Umbilical cord (tissue), 2 donors: ENCODE data around the gene USP17L11. TPM values are rescaled to one million over a fixed set of nuclear protein-coding genes. Genes with fewer than 3 reads are reported as not detected.
"Not testable (repeated sequence)": the region's sequence is repeated elsewhere in the genome, so short reads cannot be mapped to it uniquely, and the experiment has no call there.

Source experiments
- DNase-seq: peaks from one replicate; pipeline ENCODE4 v3.0.0-alpha.2; 2015; ENCODE audit warnings: low spot score
- total RNA-seq: library from RNA; depleted of rRNA; stranded (reverse); fragments of >200 nt; gene quantifications from one replicate; pipeline ENCODE4 v1.2.3, GENCODE V29; 2014; ENCODE audit warnings: low replicate concordance; ENCODE audit not compliant: insufficient read depth

USP17L11 gene
- not detected for total RNA-seq

GRCh38 chr4:9215105-9215504 lies at the start of gene USP17L11:
USP17L11 (plus strand) TSS chr4:9215405; CDS start chr4:9215405, 0 bp downstream.
- DNase-seq = not testable (repeated sequence)

GRCh38 chr4:9165990-9166389 lies 49.2 kb upstream of the USP17L11 start:
- not testable (repeated sequence) for DNase-seq

GRCh38 chr4:9169791-9170459 lies 45.3 kb upstream of the USP17L11 start, which contains the start of gene FAM90A26:
FAM90A26 (plus strand) TSS chr4:9170409; CDS start chr4:9173173, 2,764 bp downstream.
- not testable (repeated sequence) for DNase-seq

- DNase-seq = not testable (repeated sequence)
Observed at GRCh38 chr4:9210357-9210756, 4.8 kb upstream of the USP17L11 start, which contains the start of gene USP17L10. USP17L10 (plus strand) TSS chr4:9210657; CDS start chr4:9210657, 0 bp downstream.

GRCh38 chr4:9214701-9215100 lies 504 bp upstream of the USP17L11 start:
- DNase-seq = not testable (repeated sequence)

- DNase-seq = not testable (repeated sequence)
Observed at GRCh38 chr4:9219852-9220251, 4.6 kb downstream of the USP17L11 start, which contains the start of gene USP17L12. USP17L12 (plus strand) TSS chr4:9220152; CDS start chr4:9220152, 0 bp downstream.

- not testable (repeated sequence) for DNase-seq
Observed at GRCh38 chr4:9224596-9224995, 9.4 kb downstream of the USP17L11 start, which contains the start of gene USP17L13. USP17L13 (plus strand) TSS chr4:9224896; CDS start chr4:9224896, 0 bp downstream.

GRCh38 chr4:9230249-9230648 lies 15.0 kb downstream of the USP17L11 start:
- not testable (repeated sequence) for DNase-seq

GRCh38 chr4:9234085-9234484 lies 18.9 kb downstream of the USP17L11 start, which contains the start of gene USP17L15:
USP17L15 (plus strand) TSS chr4:9234385; CDS start chr4:9234385, 0 bp downstream.
- not testable (repeated sequence) for DNase-seq

GRCh38 chr4:9238461-9238860 lies 23.3 kb downstream of the USP17L11 start:
- not testable (repeated sequence) for DNase-seq

GRCh38 chr4:9243579-9243978 lies 28.4 kb downstream of the USP17L11 start, which contains the start of gene USP17L17:
USP17L17 (plus strand) TSS chr4:9243879; CDS start chr4:9243879, 0 bp downstream.
- DNase-seq = not testable (repeated sequence)

GRCh38 chr4:9247953-9248680 lies 32.9 kb downstream of the USP17L11 start, which contains the start of gene USP17L18:
USP17L18 (plus strand) TSS chr4:9248630; CDS start chr4:9248630, 0 bp downstream.
- DNase-seq = not testable (repeated sequence)

- DNase-seq = not testable (repeated sequence)
Observed at GRCh38 chr4:9253078-9253477, 37.9 kb downstream of the USP17L11 start, which contains the start of gene USP17L19. USP17L19 (plus strand) TSS chr4:9253378; CDS start chr4:9253378, 0 bp downstream.

- DNase-seq = not testable (repeated sequence)
Observed at GRCh38 chr4:9257824-9258223, 42.6 kb downstream of the USP17L11 start, which contains the start of gene USP17L20. USP17L20 (plus strand) TSS chr4:9258124; CDS start chr4:9258124, 0 bp downstream.

GRCh38 chr4:9262572-9262971 lies 47.4 kb downstream of the USP17L11 start, which contains the start of gene USP17L21:
USP17L21 (plus strand) TSS chr4:9262872; CDS start chr4:9262872, 0 bp downstream.
- DNase-seq = not testable (repeated sequence)

Other genes starting within 250 kb of the USP17L11 start
- gene FAM90A26, start 45.0 kb upstream of the USP17L11 start, total RNA-seq = not detected
- not detected for gene USP17L10, start 4.7 kb upstream of the USP17L11 start, total RNA-seq
- not detected for gene USP17L12, start 4.7 kb downstream of the USP17L11 start, total RNA-seq
- not detected for gene USP17L13, start 9.5 kb downstream of the USP17L11 start, total RNA-seq
- 0.72 TPM for gene USP17L15, start 19.0 kb downstream of the USP17L11 start, total RNA-seq
- gene USP17L17, start 28.5 kb downstream of the USP17L11 start, total RNA-seq = not detected
- gene USP17L18, start 33.2 kb downstream of the USP17L11 start, total RNA-seq = not detected
- not detected for gene USP17L19, start 38.0 kb downstream of the USP17L11 start, total RNA-seq
- gene USP17L20, start 42.7 kb downstream of the USP17L11 start, total RNA-seq = not detected
- not detected for gene USP17L21, start 47.5 kb downstream of the USP17L11 start, total RNA-seq
- gene USP17L22, start 52.2 kb downstream of the USP17L11 start, total RNA-seq = 0.72 TPM
- not detected for gene USP17L24, start 109.8 kb downstream of the USP17L11 start, total RNA-seq
- gene USP17L25, start 114.5 kb downstream of the USP17L11 start, total RNA-seq = not detected
- not detected for gene USP17L26, start 119.3 kb downstream of the USP17L11 start, total RNA-seq
- not detected for gene USP17L5, start 124.0 kb downstream of the USP17L11 start, total RNA-seq
- gene USP17L27, start 128.7 kb downstream of the USP17L11 start, total RNA-seq = not detected
- gene USP17L28, start 133.5 kb downstream of the USP17L11 start, total RNA-seq = not detected
- gene USP17L29, start 138.2 kb downstream of the USP17L11 start, total RNA-seq = not detected
- gene USP17L30, start 147.7 kb downstream of the USP17L11 start, total RNA-seq = not detected
- not detected for gene DEFB131A, start 229.0 kb downstream of the USP17L11 start, total RNA-seq